ENCODE results near the gene ZC3H18. TPM values are rescaled to one million over a fixed set of nuclear protein-coding genes. Genes with fewer than 3 reads are reported as not detected.
A peak's percentile ranks its signal among the peaks of the same experiment; 100 is the strongest.
"Not testable (repeated sequence)": the region's sequence is repeated elsewhere in the genome, so short reads cannot be mapped to it uniquely, and the experiment has no call there.

ZC3H18 gene
- total RNA-seq, 1 donor from 2014 or later, result 21.3 TPM

DNA sequence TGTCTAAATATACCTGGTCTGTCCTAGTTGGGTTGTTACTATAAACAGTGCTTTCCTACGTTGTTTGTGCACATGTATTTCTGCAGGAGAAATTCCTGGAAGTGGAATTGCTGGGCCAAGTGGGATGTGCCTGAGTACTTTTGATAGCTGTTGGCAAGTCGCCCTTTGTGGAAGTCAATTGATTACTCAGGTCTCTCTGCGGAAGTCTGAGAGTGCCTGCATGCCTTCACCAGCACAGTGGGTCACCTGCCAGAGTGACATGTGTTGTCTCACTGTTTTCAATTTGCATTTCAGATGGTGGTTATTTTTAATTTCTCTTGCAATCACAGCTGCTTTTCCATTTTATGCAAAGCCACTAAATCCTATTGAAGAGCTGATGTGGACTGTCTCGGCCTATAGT lies 94.9 kb downstream of the ZC3H18 start:
- TF ChIP-seq, protein P1, sequence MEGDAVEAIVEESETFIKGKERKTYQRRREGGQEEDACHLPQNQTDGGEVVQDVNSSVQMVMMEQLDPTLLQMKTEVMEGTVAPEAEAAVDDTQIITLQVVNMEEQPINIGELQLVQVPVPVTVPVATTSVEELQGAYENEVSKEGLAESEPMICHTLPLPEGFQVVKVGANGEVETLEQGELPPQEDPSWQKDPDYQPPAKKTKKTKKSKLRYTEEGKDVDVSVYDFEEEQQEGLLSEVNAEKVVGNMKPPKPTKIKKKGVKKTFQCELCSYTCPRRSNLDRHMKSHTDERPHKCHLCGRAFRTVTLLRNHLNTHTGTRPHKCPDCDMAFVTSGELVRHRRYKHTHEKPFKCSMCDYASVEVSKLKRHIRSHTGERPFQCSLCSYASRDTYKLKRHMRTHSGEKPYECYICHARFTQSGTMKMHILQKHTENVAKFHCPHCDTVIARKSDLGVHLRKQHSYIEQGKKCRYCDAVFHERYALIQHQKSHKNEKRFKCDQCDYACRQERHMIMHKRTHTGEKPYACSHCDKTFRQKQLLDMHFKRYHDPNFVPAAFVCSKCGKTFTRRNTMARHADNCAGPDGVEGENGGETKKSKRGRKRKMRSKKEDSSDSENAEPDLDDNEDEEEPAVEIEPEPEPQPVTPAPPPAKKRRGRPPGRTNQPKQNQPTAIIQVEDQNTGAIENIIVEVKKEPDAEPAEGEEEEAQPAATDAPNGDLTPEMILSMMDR (IDR thresholded peaks at IDR 0.05; ENCODE audit: borderline replicate concordance), result no peak
- intact Hi-C loops (cut with micrococcal nuclease), result no loop called here
- peaks cover 48% of the 10 kb centered on the region for H3K4me1 ChIP-seq
- no peaks in the 10 kb centered on the region for H3K9me3 ChIP-seq (replicated peaks)
- no peak overlapping the region for H3K4me3 ChIP-seq
- H3K27me3 ChIP-seq (ENCODE audit: low read depth), result no peaks in the 10 kb centered on the region
- no peaks in the 10 kb centered on the region for H3K36me3 ChIP-seq
- no peak for DNase-seq
- peak overlapping the region; percentile 57 for H3K27ac ChIP-seq (replicated peaks)

DNA sequence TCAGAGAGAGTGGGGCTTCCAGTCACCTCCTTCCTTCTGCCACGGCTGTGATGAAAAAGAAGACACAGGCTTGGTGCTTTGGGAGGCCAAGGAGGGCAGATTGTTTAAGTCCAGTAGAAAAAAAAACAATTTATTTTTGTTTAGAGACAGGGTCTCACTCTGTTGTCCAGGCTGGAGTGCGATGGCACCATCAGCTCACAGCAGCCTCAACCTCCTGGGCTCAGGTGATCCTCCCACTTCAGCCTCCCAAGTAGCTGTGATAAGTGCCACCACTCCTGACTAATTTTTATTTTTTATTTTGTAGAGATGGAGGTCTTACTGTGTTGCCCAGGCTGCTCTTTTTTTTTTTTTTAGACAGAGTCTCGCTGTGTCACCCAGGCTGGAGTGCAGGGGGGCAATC lies 95.4 kb downstream of the ZC3H18 start:
- no peaks in the 10 kb centered on the region for H3K36me3 ChIP-seq
- H3K4me3 ChIP-seq, result no peak overlapping the region
- peak overlapping the region; percentile 57 for H3K27ac ChIP-seq (replicated peaks)
- H3K4me1 ChIP-seq, result peaks cover 48% of the 10 kb centered on the region
- H3K27me3 ChIP-seq (ENCODE audit: low read depth), result no peaks in the 10 kb centered on the region
- intact Hi-C loops (cut with micrococcal nuclease), result no loop called here
- DNase-seq, result no peak
- no peaks in the 10 kb centered on the region for H3K9me3 ChIP-seq (replicated peaks)
- TF ChIP-seq, protein P1 (IDR thresholded peaks at IDR 0.05; ENCODE audit: borderline replicate concordance), result no peak

DNA sequence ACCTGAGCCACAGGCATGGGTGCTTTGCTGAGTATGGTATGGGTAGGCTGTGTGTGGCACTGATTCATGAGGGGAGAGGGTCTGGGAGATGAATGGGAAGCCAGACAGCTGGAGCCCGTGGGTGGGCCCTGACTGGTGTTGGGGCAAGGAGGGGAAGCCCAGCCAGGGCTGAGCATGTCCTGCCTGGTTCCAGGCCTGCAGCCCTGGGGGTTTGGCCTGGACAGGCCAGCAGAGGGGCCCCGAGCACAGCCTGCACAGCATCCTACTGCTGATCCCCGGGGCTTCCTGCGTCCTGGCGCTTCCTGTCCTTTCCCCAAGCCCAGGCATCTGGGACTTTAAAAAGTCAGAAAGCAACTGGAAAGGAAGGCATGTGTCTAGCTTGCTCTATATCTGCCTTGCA lies 97.3 kb downstream of the ZC3H18 start:
- Histone ChIP-seq H3K4me1 (peaks cover 48% of the 10 kb centered on the region), H3K4me3 (no peak overlapping the region), H3K9me3 (replicated peaks) (no peaks in the 10 kb centered on the region), H3K36me3 (no peaks in the 10 kb centered on the region), H3K27me3 (ENCODE audit: low read depth) (no peaks in the 10 kb centered on the region), H3K27ac (replicated peaks) (no peak overlapping the region)
- TF ChIP-seq, protein P1 (IDR thresholded peaks at IDR 0.05; ENCODE audit: borderline replicate concordance), result no peak
- intact Hi-C loops (cut with micrococcal nuclease), result no loop called here
- no peak for DNase-seq

DNA sequence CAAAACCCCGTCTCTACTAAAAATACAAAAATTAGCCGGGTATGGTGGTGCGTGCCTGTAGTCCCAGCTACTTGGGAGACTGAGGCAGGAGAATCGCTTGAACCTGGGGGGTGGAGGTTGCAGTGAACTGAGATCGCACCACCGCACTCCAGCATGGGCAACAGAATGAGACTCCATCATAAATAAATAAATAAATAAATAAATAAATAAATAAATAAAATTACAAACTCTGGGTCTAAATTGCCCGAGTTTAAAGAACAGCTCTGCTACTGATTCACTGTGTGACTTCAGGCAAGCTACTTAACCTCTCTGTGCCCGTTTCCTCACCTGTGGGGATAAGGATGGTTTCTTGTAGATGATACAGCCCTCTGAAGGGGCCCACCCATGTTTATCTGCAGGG lies 99.3 kb downstream of the ZC3H18 start:
- H3K27ac ChIP-seq (replicated peaks); DNase-seq; H3K27me3 ChIP-seq (ENCODE audit: low read depth); intact Hi-C loops (cut with micrococcal nuclease); H3K9me3 ChIP-seq (replicated peaks); H3K4me3 ChIP-seq; H3K36me3 ChIP-seq: not testable (repeated sequence)
- H3K4me1 ChIP-seq, result peaks cover 48% of the 10 kb centered on the region

DNA sequence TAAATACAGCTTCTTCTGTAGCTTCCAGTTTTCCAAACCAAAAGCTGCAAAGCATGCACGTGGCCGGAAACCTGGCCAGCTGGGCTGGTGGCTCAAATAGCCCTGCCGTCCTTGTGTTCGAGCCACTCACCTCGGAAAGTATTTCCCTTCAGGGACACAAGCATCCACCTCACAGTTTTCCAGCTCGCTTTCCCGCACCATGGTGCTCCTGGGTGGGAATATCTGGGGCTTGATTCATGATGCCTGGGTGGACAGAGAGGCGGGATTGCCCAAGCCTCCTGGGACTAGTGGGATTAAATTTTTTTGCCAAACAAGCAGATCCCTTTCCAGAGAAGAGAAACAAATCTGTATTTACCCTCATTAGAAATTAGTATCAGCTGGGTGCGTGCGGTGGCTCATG lies 99.8 kb downstream of the ZC3H18 start:
- DNase-seq, result no peak
- H3K36me3 ChIP-seq, result no peaks in the 10 kb centered on the region
- intact Hi-C loops (cut with micrococcal nuclease), result no loop called here
- no peak overlapping the region for H3K4me3 ChIP-seq
- no peaks in the 10 kb centered on the region for H3K9me3 ChIP-seq (replicated peaks)
- peaks cover 48% of the 10 kb centered on the region for H3K4me1 ChIP-seq
- H3K27ac ChIP-seq (replicated peaks), result no peak overlapping the region
- no peaks in the 10 kb centered on the region for H3K27me3 ChIP-seq (ENCODE audit: low read depth)
- TF ChIP-seq, protein P1 (IDR thresholded peaks at IDR 0.05; ENCODE audit: borderline replicate concordance), result no peak

DNA sequence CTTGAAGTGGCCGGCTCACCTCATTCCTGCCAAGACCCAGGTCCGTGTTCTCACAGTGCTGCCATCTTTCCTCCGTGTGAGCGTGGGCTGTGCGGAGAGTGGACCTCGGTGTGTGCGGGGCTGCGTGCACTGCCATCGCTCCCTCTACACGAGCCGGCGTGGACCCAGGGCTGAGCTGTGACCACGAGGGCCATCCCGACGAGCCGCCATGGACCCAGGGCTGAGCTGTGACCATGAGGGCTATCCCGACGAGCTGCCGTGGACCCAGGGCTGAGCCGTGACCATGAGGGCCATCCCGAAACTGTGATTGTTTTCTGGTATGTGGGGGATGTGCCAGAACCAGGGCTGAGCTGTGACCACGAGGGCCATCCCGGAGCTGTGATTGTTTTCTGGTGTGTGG lies 101.6 kb downstream of the ZC3H18 start:
- no peak for DNase-seq
- Histone ChIP-seq H3K4me3 (no peak overlapping the region), H3K27ac (replicated peaks) (peak overlapping the region; percentile 87), H3K9me3 (replicated peaks) (no peaks in the 10 kb centered on the region), H3K27me3 (ENCODE audit: low read depth) (no peaks in the 10 kb centered on the region), H3K36me3 (no peaks in the 10 kb centered on the region), H3K4me1 (peaks cover 50% of the 10 kb centered on the region)
- TF ChIP-seq, protein P1 (IDR thresholded peaks at IDR 0.05; ENCODE audit: borderline replicate concordance), result no peak
- intact Hi-C loops (cut with micrococcal nuclease), result no loop called here

Data from left ventricle myocardium inferior (tissue), 1 donor.